Naive thymus-derived CD4-positive, alpha-beta T cell (primary cell): ENCODE results near the gene GNAO1. TPM values are rescaled to one million over a fixed set of nuclear protein-coding genes. Genes with fewer than 3 reads are reported as not detected.

Source experiments
- ATAC-seq: fragments of 150-1000 bp; cut with Tn5 transposase; 2 replicates; pipeline ENCODE4 v1.10.0; 2021; ENCODE audit warnings: mild to moderate bottlenecking, moderate library complexity
- CTCF ChIA-PET: fragments of 350-600 bp; sonication (Branson Sonifier 250); formaldehyde crosslinking; loops from one replicate; lab custom pipeline; 2021; ENCODE audit warnings: antibody characterized with exemption; lab: Charles Lee
- POLR2A ChIA-PET: fragments of 350-600 bp; sonication (Branson Sonifier 250); formaldehyde crosslinking; loops from one replicate; lab custom pipeline; 2021; ENCODE audit warnings: antibody characterized with exemption, inconsistent platforms; lab: Charles Lee
- DNase-seq, 9 donors: peaks; one replicate each; pipeline versions ENCODE4 v3.0.0 to v3.0.0-alpha.2; 2020 to 2022; ENCODE audit warnings: mixed read lengths in 1 of 9
- H3K27ac ChIP-seq: one replicate; pipeline ENCODE4 v1.7.0; 2013; ENCODE audit warnings: mild to moderate bottlenecking, low read depth, low read length, moderate library complexity
- H3K27me3 ChIP-seq, 2 donors: one replicate each; pipeline ENCODE4 v1.7.0; 2013; ENCODE audit warnings: low read length in 2 of 2, mild to moderate bottlenecking in 2 of 2, moderate library complexity in 2 of 2; ENCODE audit not compliant: control insufficient read depth in 2 of 2, insufficient read depth in 2 of 2
- H3K36me3 ChIP-seq, 3 experiments: 1 replicate in 2 of 3; 2 replicates in 1 of 3; pipeline ENCODE4 v1.7.0; 2013; ENCODE audit warnings: low read length in 3 of 3, mild to moderate bottlenecking in 3 of 3, moderate library complexity in 1 of 3; ENCODE audit not compliant: insufficient read depth in 3 of 3, control insufficient read depth in 2 of 3
- H3K4me1 ChIP-seq, 2 donors: one replicate each; pipeline ENCODE4 v1.7.0; 2013; ENCODE audit warnings: low read length in 2 of 2, mild to moderate bottlenecking in 2 of 2, moderate library complexity in 1 of 2; ENCODE audit not compliant: control insufficient read depth in 2 of 2, insufficient read depth in 2 of 2
- H3K4me3 ChIP-seq: 2 replicates; pipeline ENCODE4 v1.7.0; 2013; ENCODE audit warnings: mild to moderate bottlenecking, low read length
- H3K9me3 ChIP-seq, 3 experiments: 1 replicate in 2 of 3; 2 replicates in 1 of 3; pipeline ENCODE4 v1.7.0; 2013; ENCODE audit warnings: low read length in 3 of 3; ENCODE audit not compliant: control insufficient read depth in 2 of 3
- H3K27ac Mint-ChIP-seq, 9 donors: one replicate each; pipeline ENCODE4 v1.8.0; 2020 to 2022; ENCODE audit warnings: mixed read lengths in 9 of 9, mild to moderate bottlenecking in 8 of 9, moderate library complexity in 5 of 9, inconsistent platforms in 2 of 9
- H3K27me3 Mint-ChIP-seq, 5 donors: one replicate each; pipeline ENCODE4 v1.8.0; 2021 to 2022; ENCODE audit warnings: mixed read lengths in 5 of 5, mild to moderate bottlenecking in 1 of 5
- H3K36me3 Mint-ChIP-seq, 5 donors: one replicate each; pipeline ENCODE4 v1.8.0; 2020 to 2022; ENCODE audit warnings: mixed read lengths in 5 of 5, mild to moderate bottlenecking in 3 of 5, inconsistent platforms in 1 of 5
- H3K4me1 Mint-ChIP-seq, 7 donors: one replicate each; pipeline ENCODE4 v1.8.0; 2020 to 2022; ENCODE audit warnings: mixed read lengths in 7 of 7, mild to moderate bottlenecking in 3 of 7, inconsistent platforms in 1 of 7
- H3K4me3 Mint-ChIP-seq, 10 donors: one replicate each; pipeline ENCODE4 v1.8.0; 2020 to 2022; ENCODE audit warnings: mild to moderate bottlenecking in 10 of 10, mixed read lengths in 10 of 10, moderate library complexity in 6 of 10, inconsistent platforms in 2 of 10
- H3K9me3 Mint-ChIP-seq, 11 donors: one replicate each; pipeline ENCODE4 v1.8.0; 2020 to 2022; ENCODE audit warnings: mixed read lengths in 11 of 11, mild to moderate bottlenecking in 4 of 11, inconsistent platforms in 1 of 11, moderate library complexity in 1 of 11
- intact Hi-C, 2 donors: fragments of 100-400 bp; cut with micrococcal nuclease; formaldehyde crosslinking; loops; one replicate each; pipeline ENCODE4 v1.15.1; 2023
- polyA plus RNA-seq, 2 donors: library from polyadenylated mRNA; unstranded; fragments of 300-500 nt; fragmentation: Illumina TruSeq; gene quantifications; one replicate each; pipeline ENCODE4 v1.2.3, GENCODE V29; 2021
- total RNA-seq, 6 experiments: library from RNA in 5 of 6; stranded (reverse) in 5 of 6; gene quantifications; 1 replicate in 5 of 6; 2 replicates in 1 of 6; pipeline ENCODE4 v1.2.3 and lab custom pipeline; 2021 to 2026

Gene GNAO1
- total and polyA plus RNA-seq, 7 experiments from 2014 or later, result 0.43 to 5.4 (median 0.80) TPM; not detected in 2

- intact Hi-C loops, result loop anchor here in 1 of 2 donors (1.0 to 5.0 kb wide), 2 partner anchors 79 to 337 kb away; no protein-coding TSS in a partner anchor
- DNase-seq, result no peak
- POLR2A ChIA-PET, result no interaction called here
Observed at GRCh38 chr16:56281249-56281805, 90.0 kb downstream of the GNAO1 start.

GRCh38 chr16:56282451-56282850 is 91.2 kb downstream of the GNAO1 start:
- no peak overlapping the region for H3K4me3 Mint-ChIP-seq
- H3K27me3 Mint-ChIP-seq, result no peaks in the 10 kb centered on the region
- ChIA-PET POLR2A (no interaction called here), CTCF (no interaction called here)
- no peaks in the 10 kb centered on the region for H3K36me3 ChIP-seq
- H3K27me3 ChIP-seq, result no peaks in the 10 kb centered on the region
- no peak overlapping the region for H3K27ac Mint-ChIP-seq
- H3K4me3 ChIP-seq, result no peak overlapping the region
- H3K27ac ChIP-seq, result no peak overlapping the region
- H3K9me3 Mint-ChIP-seq, result no peaks in the 10 kb centered on the region
- intact Hi-C loops, result loop anchor here in 1 of 2 donors (5.0 kb wide), 1 partner anchor 80 kb away; no protein-coding TSS in a partner anchor
- peaks cover 7 to 30% (median 13%) of the 10 kb centered on the region in 7 donors for H3K4me1 Mint-ChIP-seq
- DNase-seq (no peak), ATAC-seq (no peak)
- H3K36me3 Mint-ChIP-seq, result no peaks in the 10 kb centered on the region
- no peaks in the 10 kb centered on the region for H3K9me3 ChIP-seq
- peaks cover 0 to 29% of the 10 kb centered on the region in 2 donors for H3K4me1 ChIP-seq

More at GRCh38 chr16:56281249-56281805, 90.0 kb downstream of the GNAO1 start:
- Mint-ChIP-seq H3K36me3 (no peaks in the 10 kb centered on the region), H3K27me3 (peaks cover 0 to 3% (median 0%) of the 10 kb centered on the region in 5 donors), H3K4me3 (no peak overlapping the region), H3K27ac (peak overlapping the region in 1 of 9 donors; percentile 62), H3K9me3 (no peaks in the 10 kb centered on the region), H3K4me1 (peaks cover 7 to 30% (median 13%) of the 10 kb centered on the region in 7 donors)
- Histone ChIP-seq H3K4me1 (peaks cover 0 to 29% of the 10 kb centered on the region in 2 donors), H3K36me3 (no peaks in the 10 kb centered on the region), H3K9me3 (no peaks in the 10 kb centered on the region), H3K4me3 (no peak overlapping the region), H3K27me3 (no peaks in the 10 kb centered on the region), H3K27ac (no peak overlapping the region)
- CTCF ChIA-PET, result interaction anchor here (0.6 kb wide), 1 partner anchor 95 kb away, joined by 3 read pairs; no protein-coding TSS in a partner anchor
- no peak for ATAC-seq

- H3K27me3 Mint-ChIP-seq, result no peaks in the 10 kb centered on the region
- H3K4me3 Mint-ChIP-seq, result no peak overlapping the region
- DNase-seq (no peak), ATAC-seq (no peak)
- POLR2A ChIA-PET, result no interaction called here
- Histone ChIP-seq H3K27ac (no peak overlapping the region), H3K4me1 (peaks cover 0 to 9% of the 10 kb centered on the region in 2 donors), H3K9me3 (no peaks in the 10 kb centered on the region), H3K36me3 (no peaks in the 10 kb centered on the region), H3K27me3 (no peaks in the 10 kb centered on the region), H3K4me3 (no peak overlapping the region)
- no peaks in the 10 kb centered on the region for H3K9me3 Mint-ChIP-seq
- intact Hi-C loops, result loop anchor here in 1 of 2 donors (5.0 kb wide), 1 partner anchor 82 kb away; no protein-coding TSS in a partner anchor
- H3K4me1 Mint-ChIP-seq, result peaks cover under 1 to 18% (median 2%) of the 10 kb centered on the region in 7 donors
- no peaks in the 10 kb centered on the region for H3K36me3 Mint-ChIP-seq
- CTCF ChIA-PET, result no interaction called here
- no peak overlapping the region for H3K27ac Mint-ChIP-seq
Observed at GRCh38 chr16:56284521-56284920, 93.2 kb downstream of the GNAO1 start.

- Mint-ChIP-seq H3K9me3 (no peaks in the 10 kb centered on the region), H3K4me3 (no peak overlapping the region), H3K4me1 (peaks cover 0 to 2% (median 0%) of the 10 kb centered on the region in 7 donors), H3K36me3 (no peaks in the 10 kb centered on the region), H3K27me3 (no peaks in the 10 kb centered on the region), H3K27ac (no peak overlapping the region)
- ATAC-seq, result peak; percentile 60
- ChIA-PET POLR2A (no interaction called here), CTCF (no interaction called here)
- H3K4me1 ChIP-seq, result no peaks in the 10 kb centered on the region
- intact Hi-C loops, result no loop called here
- H3K36me3 ChIP-seq, result no peaks in the 10 kb centered on the region
- no peak overlapping the region for H3K4me3 ChIP-seq
- H3K27ac ChIP-seq, result no peak overlapping the region
- H3K27me3 ChIP-seq, result no peaks in the 10 kb centered on the region
- no peaks in the 10 kb centered on the region for H3K9me3 ChIP-seq
- no peak for DNase-seq
Observed at GRCh38 chr16:56286809-56287208, 95.5 kb downstream of the GNAO1 start.

GRCh38 chr16:56288019-56288418 is 96.7 kb downstream of the GNAO1 start:
- CTCF ChIA-PET, result no interaction called here
- no peak for ATAC-seq
- no peaks in the 10 kb centered on the region for H3K36me3 Mint-ChIP-seq

GRCh38 chr16:56289416-56289815 is 98.1 kb downstream of the GNAO1 start:
- Mint-ChIP-seq H3K36me3 (no peaks in the 10 kb centered on the region), H3K27ac (no peak overlapping the region), H3K9me3 (no peaks in the 10 kb centered on the region), H3K4me1 (no peaks in the 10 kb centered on the region), H3K27me3 (peaks cover 0 to 4% (median 0%) of the 10 kb centered on the region in 5 donors), H3K4me3 (no peak overlapping the region)
- intact Hi-C loops, result no loop called here
- ATAC-seq (no peak), DNase-seq (no peak)
- Histone ChIP-seq H3K4me3 (no peak overlapping the region), H3K4me1 (no peaks in the 10 kb centered on the region), H3K36me3 (no peaks in the 10 kb centered on the region), H3K27ac (no peak overlapping the region), H3K27me3 (no peaks in the 10 kb centered on the region), H3K9me3 (no peaks in the 10 kb centered on the region)
- POLR2A ChIA-PET, result no interaction called here
- CTCF ChIA-PET, result no interaction called here

More at GRCh38 chr16:56288019-56288418, 96.7 kb downstream of the GNAO1 start:
- Mint-ChIP-seq H3K4me3 (no peak overlapping the region), H3K9me3 (no peaks in the 10 kb centered on the region), H3K27me3 (peaks cover 0 to 2% (median 0%) of the 10 kb centered on the region in 5 donors), H3K27ac (no peak overlapping the region), H3K4me1 (no peaks in the 10 kb centered on the region)
- POLR2A ChIA-PET, result no interaction called here
- Histone ChIP-seq H3K4me3 (no peak overlapping the region), H3K36me3 (no peaks in the 10 kb centered on the region), H3K27me3 (no peaks in the 10 kb centered on the region), H3K9me3 (no peaks in the 10 kb centered on the region), H3K27ac (no peak overlapping the region), H3K4me1 (no peaks in the 10 kb centered on the region)
- intact Hi-C loops, result no loop called here
- DNase-seq, result no peak

- DNase-seq (no peak), ATAC-seq (no peak)
- peaks cover 0 to 4% (median 0%) of the 10 kb centered on the region in 5 donors for H3K27me3 Mint-ChIP-seq
- no peaks in the 10 kb centered on the region for H3K36me3 Mint-ChIP-seq
- ChIA-PET CTCF (no interaction called here), POLR2A (no interaction called here)
- Histone ChIP-seq H3K4me1 (no peaks in the 10 kb centered on the region), H3K36me3 (no peaks in the 10 kb centered on the region), H3K27me3 (no peaks in the 10 kb centered on the region), H3K9me3 (no peaks in the 10 kb centered on the region), H3K4me3 (no peak overlapping the region), H3K27ac (no peak overlapping the region)
- intact Hi-C loops, result no loop called here
- no peaks in the 10 kb centered on the region for H3K9me3 Mint-ChIP-seq
- no peaks in the 10 kb centered on the region for H3K4me1 Mint-ChIP-seq
- no peak overlapping the region for H3K4me3 Mint-ChIP-seq
- H3K27ac Mint-ChIP-seq, result no peak overlapping the region
Observed at GRCh38 chr16:56289862-56290261, 98.6 kb downstream of the GNAO1 start.
